ENCODE data around the gene AMZ1.

DNA sequence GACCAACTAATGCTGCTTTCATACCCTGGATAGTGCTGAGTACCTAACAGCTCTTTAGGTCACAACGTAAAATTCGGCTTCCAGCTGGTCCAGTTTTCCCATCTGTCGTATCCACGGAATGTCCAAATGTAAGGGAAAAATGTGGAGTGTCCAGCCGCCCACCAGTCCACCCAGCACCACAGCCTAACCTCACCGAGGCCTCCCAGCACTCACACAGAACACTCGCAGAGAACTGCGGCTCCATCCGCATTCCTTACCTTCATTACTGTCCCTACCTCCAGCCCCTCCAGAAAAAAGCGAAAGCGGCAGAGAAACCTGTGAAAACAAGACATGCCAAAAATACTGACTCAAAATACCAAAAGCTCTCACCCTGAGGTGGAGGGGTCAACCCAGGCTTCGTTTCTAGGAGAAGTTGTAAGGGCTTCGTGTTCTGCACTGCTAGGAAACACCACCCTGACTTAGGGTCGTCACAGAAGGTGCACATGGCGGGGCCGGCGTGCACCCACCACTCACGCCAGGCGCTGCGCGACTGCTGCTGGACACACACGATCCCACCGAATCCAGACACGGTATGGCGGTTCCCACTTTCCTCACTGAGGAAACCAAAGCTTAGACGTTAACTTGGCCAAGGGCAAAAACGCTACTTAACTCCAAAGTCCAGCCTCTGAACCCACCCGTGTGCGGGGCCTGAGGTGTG lies 73.9 kb downstream of the AMZ1 start:
- no peak for TF ChIP-seq EZH2phosphoT487 (IDR thresholded peaks at IDR 0.05)
- TF ChIP-seq CTCF (IDR thresholded peaks at IDR 0.05): no peak
- no peak for TF ChIP-seq EZH2 (IDR thresholded peaks at IDR 0.05)

Measured in neural progenitor cell (in vitro differentiated cells).